DMS114 treated with DMSO at 0.1 percent for 48 hours (cell line): ENCODE results near the gene EFCAB5.
A peak's percentile ranks its signal among the peaks of the same experiment; 100 is the strongest.
"Not testable (repeated sequence)": the region's sequence is repeated elsewhere in the genome, so short reads cannot be mapped to it uniquely, and the experiment has no call there.

Experiments
- DNase-seq: peaks from one replicate; lab custom pipeline; 2025; ENCODE audit not compliant: unreplicated experiment; lab: John Stamatoyannopoulos, UW

The EFCAB5 gene

GRCh38 chr17:30092886-30093285 lies 151.5 kb downstream of the EFCAB5 start:
- no peak for DNase-seq

GRCh38 chr17:30093463-30094147 lies 152.2 kb downstream of the EFCAB5 start:
- DNase-seq: peak; percentile 66

- peak; percentile 22 for DNase-seq
Measured at GRCh38 chr17:30095507-30096244, 154.2 kb downstream of the EFCAB5 start.

- no peak for DNase-seq
Measured at GRCh38 chr17:30101686-30102390, 160.4 kb downstream of the EFCAB5 start.

- DNase-seq: no peak
Measured at GRCh38 chr17:30103921-30104320, 162.5 kb downstream of the EFCAB5 start.

- peak; percentile 75 for DNase-seq
Measured at GRCh38 chr17:30104575-30105339, 163.3 kb downstream of the EFCAB5 start.

- DNase-seq: no peak
Measured at GRCh38 chr17:30112794-30113193, 171.4 kb downstream of the EFCAB5 start.

GRCh38 chr17:30113213-30113612 lies 171.8 kb downstream of the EFCAB5 start:
- DNase-seq: no peak

GRCh38 chr17:30116345-30116660 lies 174.9 kb downstream of the EFCAB5 start:
- no peak for DNase-seq

- DNase-seq: peak; percentile 80
Measured at GRCh38 chr17:30116661-30117551, 175.5 kb downstream of the EFCAB5 start, which contains the start of gene NSRP1. NSRP1 (plus strand) TSS chr17:30116816; CDS start chr17:30116844, 28 bp downstream.

GRCh38 chr17:30117675-30118081 lies 176.2 kb downstream of the EFCAB5 start:
- DNase-seq: peak; percentile 31

GRCh38 chr17:30118635-30119034 lies 177.2 kb downstream of the EFCAB5 start:
- not testable (repeated sequence) for DNase-seq

- DNase-seq: no peak
Measured at GRCh38 chr17:30124273-30124796, 182.9 kb downstream of the EFCAB5 start.

GRCh38 chr17:30130121-30130520 lies 188.7 kb downstream of the EFCAB5 start:
- DNase-seq: no peak

- DNase-seq: no peak
Measured at GRCh38 chr17:30132615-30133014, 191.2 kb downstream of the EFCAB5 start.

GRCh38 chr17:30133197-30133596 lies 191.8 kb downstream of the EFCAB5 start:
- no peak for DNase-seq

GRCh38 chr17:30134551-30134950 lies 193.1 kb downstream of the EFCAB5 start:
- no peak for DNase-seq

- DNase-seq: no peak
Measured at GRCh38 chr17:30137158-30137557, 195.7 kb downstream of the EFCAB5 start.

GRCh38 chr17:30147860-30148259 lies 206.4 kb downstream of the EFCAB5 start:
- not testable (repeated sequence) for DNase-seq

- no peak for DNase-seq
Measured at GRCh38 chr17:30148376-30148775, 206.9 kb downstream of the EFCAB5 start.
